ENCODE results near the gene NLGN1.
"Not testable (repeated sequence)": the region's sequence is repeated elsewhere in the genome, so short reads cannot be mapped to it uniquely, and the experiment has no call there.

NLGN1 gene

DNA sequence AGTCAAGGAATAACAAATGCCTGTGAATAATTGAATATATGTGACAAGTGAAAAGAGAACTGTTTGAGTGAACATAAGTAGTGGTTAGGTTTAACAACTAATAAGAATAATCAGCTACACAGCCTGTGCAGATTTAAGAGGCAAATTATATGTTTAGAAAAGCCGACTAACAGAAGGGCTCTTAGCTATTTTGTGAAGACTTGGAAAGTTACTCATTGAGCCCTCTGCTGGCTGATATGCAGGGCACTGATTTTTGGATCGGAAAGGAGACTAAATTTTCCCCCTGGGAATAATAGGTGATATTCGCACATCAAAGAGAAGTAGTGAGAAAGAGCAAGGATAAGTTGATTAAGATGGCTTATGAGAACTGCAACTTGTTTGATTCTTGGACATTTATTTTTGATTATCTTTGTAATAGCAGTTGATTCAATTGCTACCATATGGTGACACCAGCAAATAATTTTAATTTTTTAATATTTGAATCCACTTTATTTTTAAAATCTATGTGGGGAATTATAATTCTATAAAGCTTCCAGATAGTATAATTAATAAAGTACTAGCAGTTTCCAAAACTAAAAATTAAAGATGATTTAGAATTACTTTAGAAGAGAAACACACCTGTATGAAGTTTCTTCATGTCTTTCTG is 156.2 kb downstream of the NLGN1 start:
- no peak for DNase-seq (ENCODE audit: low read depth in 2 of 3, low spot score in 2 of 3)

- no peak for DNase-seq (ENCODE audit: low read depth in 2 of 3, low spot score in 2 of 3)
These were observed 159.0 kb downstream of the NLGN1 start for GRCh38 chr3:173556546-173556945.

- no peak for DNase-seq (ENCODE audit: low read depth in 2 of 3, low spot score in 2 of 3)
These were observed 170.5 kb downstream of the NLGN1 start for GRCh38 chr3:173567997-173568396.

DNA sequence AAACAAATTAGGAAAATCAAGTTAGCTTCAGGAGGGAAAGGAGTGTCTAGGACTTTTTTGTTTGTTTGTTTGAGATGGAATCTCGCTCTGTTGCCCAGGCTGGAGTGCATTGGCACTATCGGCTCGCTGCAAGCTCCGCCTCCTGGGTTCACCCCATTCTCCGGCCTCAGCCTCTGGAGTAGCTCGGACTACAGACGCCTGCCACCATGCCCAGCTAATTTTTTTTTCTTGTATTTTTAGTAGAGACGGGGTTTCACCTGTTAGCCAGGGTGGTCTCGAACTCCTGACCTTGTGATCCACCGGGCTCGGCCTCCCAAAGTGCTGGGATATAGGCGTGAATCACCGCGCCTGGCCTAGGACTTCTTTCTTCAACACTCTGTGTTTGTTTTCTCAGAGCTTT is 171.1 kb downstream of the NLGN1 start:
- DNase-seq (ENCODE audit: low read depth in 2 of 3, low spot score in 2 of 3) = no peak

GRCh38 chr3:173583496-173583895 is 186.0 kb downstream of the NLGN1 start:
- DNase-seq (ENCODE audit: low read depth in 2 of 3, low spot score in 2 of 3) = no peak

DNA sequence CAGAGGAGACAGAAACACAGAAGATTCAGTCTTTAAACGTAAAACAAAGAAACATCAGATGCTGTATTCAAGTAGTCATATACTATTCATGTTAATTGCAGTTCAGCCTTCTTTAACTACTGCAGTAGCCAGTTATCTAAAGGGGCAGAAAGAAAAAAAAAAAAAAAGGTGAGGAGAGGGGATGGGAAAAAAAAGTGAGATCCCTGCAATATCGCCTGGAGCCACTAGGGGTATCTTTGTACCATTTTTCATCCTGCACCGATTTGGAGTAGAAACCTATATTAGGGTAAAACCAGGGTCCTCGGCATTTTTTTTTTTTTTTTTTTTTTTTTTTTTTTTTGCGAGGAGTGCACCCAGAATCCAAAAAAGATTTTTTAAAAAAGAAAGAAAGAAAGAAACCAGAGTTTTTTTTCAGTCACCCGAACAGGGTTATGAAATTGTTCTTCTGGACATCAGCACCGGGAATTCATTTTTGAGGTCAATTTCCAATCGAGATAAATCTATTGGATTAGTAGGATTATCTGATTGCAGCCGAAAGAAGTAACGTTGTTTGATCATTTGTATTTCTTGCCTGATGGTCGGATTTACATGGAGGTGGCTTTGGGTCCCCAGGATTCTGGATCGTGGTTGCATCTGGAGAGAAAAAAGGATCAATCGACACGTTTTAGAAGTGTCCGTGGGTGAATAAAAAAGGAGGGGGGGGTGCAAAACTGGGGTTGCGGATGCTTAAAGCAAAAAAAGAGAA is 186.7 kb downstream of the NLGN1 start:
- no peak for DNase-seq (ENCODE audit: low read depth in 2 of 3, low spot score in 2 of 3)

GRCh38 chr3:173584838-173585831 is 187.6 kb downstream of the NLGN1 start:
- no peak for DNase-seq (ENCODE audit: low read depth in 2 of 3, low spot score in 2 of 3)

- no peak for DNase-seq (ENCODE audit: low read depth in 2 of 3, low spot score in 2 of 3)
These were observed 188.6 kb downstream of the NLGN1 start for GRCh38 chr3:173586166-173586565.

DNA sequence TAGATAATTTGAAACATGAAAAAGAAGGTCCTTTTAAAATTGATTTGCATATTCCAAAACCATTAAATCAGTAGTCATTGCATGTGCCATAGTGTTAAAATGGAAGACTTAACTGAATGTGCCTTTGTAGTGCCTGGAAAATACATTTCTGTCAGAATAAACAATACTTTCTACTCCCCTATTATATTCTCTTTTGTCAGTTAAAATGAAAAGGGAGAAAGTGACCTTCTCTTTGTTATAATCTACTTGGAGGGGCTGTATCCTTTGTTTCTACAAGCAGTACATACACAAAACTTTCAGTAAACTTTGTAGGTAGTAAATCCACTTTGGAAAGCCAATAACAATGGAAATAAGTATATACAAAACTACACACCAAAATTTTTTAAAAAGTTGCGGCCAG is 189.5 kb downstream of the NLGN1 start:
- DNase-seq (ENCODE audit: low read depth in 2 of 3, low spot score in 2 of 3) = no peak

DNA sequence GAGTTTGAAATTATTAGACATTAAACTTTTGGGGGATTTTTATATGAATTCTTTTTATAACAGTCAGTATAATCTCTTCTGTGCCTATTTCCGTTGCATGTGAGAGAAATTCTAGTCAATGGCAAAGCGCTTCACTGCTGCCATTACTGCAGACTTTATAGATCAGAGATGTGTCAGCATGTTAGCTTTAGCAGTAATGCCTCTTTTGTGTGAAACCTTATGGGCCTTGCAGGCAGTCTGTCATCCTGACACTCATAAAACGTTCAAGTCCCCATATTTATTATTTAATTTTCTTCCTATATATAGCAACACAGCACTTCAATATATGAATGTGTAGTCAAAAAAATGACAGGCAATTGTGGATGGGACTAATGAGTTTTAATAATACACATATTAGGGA is 191.0 kb downstream of the NLGN1 start:
- no peak for DNase-seq (ENCODE audit: low read depth in 2 of 3, low spot score in 2 of 3)

GRCh38 chr3:173589116-173589515 is 191.6 kb downstream of the NLGN1 start:
- no peak for DNase-seq (ENCODE audit: low read depth in 2 of 3, low spot score in 2 of 3)

DNA sequence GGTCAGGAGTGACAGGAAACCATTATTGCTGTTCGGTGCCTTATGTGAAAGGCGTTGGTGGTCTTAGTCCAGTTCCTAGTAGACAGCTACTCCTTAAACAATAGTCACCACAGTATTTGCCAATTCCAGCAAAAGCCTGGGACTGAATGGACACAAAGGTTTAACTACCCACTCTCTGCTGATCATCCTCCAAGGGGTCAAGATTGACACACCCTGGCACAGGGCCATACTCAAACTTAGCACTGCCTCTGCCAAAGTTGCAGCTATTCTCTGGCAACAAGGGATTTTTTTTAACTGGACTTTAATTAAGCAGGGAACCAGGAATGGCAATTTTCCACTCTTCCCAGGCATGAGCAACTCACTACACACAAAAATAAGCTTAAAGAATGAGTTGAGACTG is 193.9 kb downstream of the NLGN1 start:
- no peak for DNase-seq (ENCODE audit: low read depth in 2 of 3, low spot score in 2 of 3)

DNA sequence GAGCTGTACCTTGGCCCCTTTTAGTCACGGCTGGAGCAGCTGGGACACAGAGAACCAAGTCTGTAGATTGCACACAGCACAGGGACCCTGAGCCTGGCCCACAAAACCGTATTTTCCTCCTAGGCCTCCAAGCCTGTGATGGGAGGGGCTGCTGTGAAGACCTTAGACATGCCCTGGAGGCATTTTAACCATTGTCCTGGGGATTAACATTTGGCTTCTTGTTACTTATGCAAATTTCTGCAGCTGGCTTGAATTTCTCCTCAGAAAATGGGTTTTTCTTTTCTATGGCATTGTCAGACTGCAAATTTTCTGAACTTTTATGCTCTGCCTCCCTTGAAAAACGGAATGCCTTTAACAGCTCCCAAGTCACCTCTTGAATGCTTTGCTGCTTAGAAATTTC is 197.3 kb downstream of the NLGN1 start:
- DNase-seq (ENCODE audit: low read depth in 2 of 3, low spot score in 2 of 3) = not testable (repeated sequence)

DNA sequence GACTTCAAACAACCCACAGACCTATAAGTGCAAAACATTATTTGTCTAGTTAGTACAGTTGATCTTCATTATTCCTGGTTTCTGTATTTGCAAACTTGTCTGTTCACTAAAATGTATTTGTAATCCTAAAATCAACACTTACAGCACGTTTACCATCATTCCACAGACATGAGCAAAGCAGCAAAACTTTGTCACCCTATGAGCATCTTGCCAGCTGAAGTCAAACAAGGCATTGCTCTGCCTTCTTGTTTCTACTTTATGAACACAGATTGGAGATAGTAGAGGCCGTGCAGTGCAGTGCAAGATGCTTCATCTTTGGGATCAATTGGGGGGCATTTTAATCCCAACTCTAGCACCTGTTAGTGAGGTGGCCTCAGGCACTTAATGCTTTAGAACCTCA is 202.1 kb downstream of the NLGN1 start:
- no peak for DNase-seq (ENCODE audit: low read depth in 2 of 3, low spot score in 2 of 3)

DNA sequence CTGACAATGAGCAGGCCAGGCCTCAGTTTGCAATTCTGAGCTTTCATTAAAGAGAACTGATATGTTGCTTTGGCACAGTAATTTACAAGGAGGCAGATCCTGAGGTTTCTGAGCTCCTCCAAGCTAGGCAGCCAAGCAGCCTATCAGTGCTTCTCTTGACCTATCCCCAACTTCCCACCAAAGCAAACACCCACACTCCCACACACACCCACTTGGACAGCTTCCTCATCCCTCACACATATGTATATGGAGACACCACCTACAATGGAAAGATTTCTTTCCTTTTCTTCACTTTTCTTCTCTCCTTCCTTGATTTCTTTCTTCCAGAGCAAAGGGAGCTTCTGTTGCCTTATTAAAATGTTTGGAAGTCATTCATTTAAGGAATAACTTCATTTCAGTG is 217.0 kb downstream of the NLGN1 start:
- DNase-seq (ENCODE audit: low read depth in 2 of 3, low spot score in 2 of 3) = no peak

DNA sequence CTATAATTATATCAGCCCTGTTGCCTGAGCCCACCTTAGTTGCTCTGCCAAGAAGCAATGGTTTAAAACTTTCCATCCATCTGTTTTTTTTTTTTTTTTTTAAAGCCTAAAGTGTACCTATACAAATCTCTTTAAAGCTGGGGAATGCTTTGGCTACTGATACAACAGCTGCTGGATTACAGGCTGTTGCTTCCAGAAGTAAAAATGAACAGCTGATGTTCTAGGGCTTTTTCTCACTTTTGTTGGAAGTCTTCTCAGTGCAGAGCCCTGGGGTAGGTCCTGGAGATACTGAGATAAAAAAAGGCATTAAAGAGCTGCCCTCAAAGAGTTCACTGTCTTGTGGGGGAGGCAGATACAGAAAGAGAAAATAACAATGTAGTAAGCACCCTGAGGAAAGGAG is 218.1 kb downstream of the NLGN1 start:
- no peak for DNase-seq (ENCODE audit: low read depth in 2 of 3, low spot score in 2 of 3)

DNA sequence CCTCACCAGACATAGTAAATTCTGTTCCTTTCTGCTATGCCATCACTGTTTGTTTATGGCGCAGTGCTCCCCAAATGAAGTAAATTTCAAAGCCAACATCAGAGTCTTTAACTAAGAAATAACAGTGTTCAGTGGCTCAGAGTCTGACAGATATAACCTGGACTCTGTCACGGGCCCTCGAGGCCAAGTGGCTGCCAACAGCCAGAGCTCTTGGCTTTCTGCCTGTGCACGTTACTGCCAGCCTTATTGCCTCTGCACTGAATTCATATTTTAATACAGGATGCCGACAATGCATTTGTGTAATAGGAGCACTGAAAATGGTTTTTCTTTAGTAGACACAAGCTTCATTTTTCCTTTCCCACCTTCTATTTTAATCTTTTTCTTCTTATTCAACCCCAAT is 219.9 kb downstream of the NLGN1 start:
- DNase-seq (ENCODE audit: low read depth in 2 of 3, low spot score in 2 of 3) = no peak

DNA sequence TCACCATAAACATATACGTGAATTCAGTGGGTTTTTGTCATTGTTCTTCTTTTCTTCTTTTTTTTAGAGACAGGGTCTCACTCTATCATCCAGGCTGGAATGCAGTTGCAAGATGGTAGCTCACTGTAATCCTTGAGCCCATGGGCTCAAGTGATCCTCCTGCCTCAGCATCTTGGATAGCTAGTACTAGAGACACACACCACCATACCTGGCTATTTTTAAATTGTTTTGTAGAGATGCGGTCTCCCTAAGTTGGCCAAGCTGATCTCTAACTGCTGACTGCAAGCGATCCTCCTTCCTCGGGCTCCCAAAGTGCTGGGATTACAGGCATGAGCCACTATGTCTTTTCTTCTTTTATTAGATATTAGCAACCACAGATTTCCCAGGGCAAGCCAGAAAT is 220.6 kb downstream of the NLGN1 start:
- no peak for DNase-seq (ENCODE audit: low read depth in 2 of 3, low spot score in 2 of 3)

- no peak for DNase-seq (ENCODE audit: low read depth in 2 of 3, low spot score in 2 of 3)
These were observed 221.2 kb downstream of the NLGN1 start for GRCh38 chr3:173618703-173619102.

DNA sequence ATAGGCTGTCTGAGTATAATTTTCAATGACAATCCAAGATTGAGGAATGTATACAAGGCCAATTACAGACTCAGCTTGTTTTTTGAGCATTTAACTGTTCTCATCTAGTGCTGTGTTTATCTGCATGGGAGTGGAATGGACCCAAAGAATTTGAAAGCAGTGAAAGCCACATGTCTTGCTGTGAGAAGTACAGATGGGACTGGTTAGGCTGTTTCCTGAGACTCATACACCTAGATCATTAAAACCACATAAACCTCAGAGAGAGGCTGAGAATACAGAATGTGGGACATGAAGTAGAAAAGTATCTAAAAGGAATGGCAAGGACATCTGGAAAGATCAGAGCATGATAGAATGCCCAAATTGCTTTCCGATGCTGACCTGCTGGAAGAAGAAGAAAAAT is 224.6 kb downstream of the NLGN1 start:
- DNase-seq (ENCODE audit: low read depth in 2 of 3, low spot score in 2 of 3) = no peak

DNA sequence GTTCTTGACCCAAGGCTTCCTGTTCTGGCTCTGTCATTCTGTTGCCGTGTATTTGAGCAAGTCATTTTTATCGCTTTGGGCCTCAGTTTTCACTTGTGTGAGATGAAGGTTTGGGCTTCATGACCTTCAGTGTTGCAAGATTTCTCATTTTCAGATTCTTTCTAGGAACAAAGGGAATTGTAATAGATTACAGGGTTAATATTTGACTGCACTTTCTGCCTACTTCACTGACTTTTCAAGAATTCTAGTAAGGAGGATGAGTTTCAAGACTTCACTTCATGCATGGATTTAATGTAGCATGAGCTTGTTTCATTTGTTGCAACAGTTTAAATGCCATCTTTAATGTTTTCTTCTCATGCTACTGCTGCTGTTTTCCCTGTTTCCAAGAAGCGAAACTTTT is 226.5 kb downstream of the NLGN1 start:
- DNase-seq (ENCODE audit: low read depth in 2 of 3, low spot score in 2 of 3) = no peak

DNA sequence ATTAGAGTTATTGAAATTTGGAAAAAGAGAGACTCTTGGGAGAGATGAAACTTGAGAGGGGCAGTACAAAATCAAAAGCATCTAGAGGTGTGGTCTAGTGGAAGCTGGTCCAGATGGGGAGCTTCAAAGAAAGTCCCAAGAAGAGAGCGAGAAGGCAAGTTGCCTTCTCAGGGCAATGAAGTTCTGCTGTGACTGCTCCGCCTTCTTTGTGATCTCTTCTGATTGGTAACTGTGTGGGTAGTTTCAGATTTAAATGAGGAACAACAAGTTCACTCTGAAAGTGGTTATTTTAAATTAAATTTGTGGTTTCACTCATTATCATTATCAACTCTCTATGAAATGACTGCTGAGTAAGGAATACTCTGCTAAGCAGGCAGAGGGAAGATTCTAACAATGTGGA is 233.3 kb downstream of the NLGN1 start:
- DNase-seq (ENCODE audit: low read depth in 2 of 3, low spot score in 2 of 3) = no peak

Measured in activated CD8-positive, alpha-beta memory T cell treated with anti-CD3 and anti-CD28 coated beads for 48 hours (primary cell).